Immature natural killer cell (primary cell): ENCODE data around the gene SLX4IP. TPM values are rescaled to one million over a fixed set of nuclear protein-coding genes. Genes with fewer than 3 reads are reported as not detected.
A peak's percentile ranks its signal among the peaks of the same experiment; 100 is the strongest.

ENCODE experiments used
- DNase-seq, 3 donors: peaks; one replicate each; pipeline ENCODE4 v3.0.0; 2022; ENCODE audit warnings: mixed read lengths in 1 of 3
- H3K27ac Mint-ChIP-seq, 6 donors: one replicate each; pipeline ENCODE4 v1.8.0; 2020; ENCODE audit warnings: mixed read lengths in 6 of 6, mild to moderate bottlenecking in 5 of 6, inconsistent platforms in 4 of 6, moderate library complexity in 3 of 6
- H3K27me3 Mint-ChIP-seq, 3 donors: one replicate each; pipeline ENCODE4 v1.8.0; 2020 to 2021; ENCODE audit warnings: low read depth in 3 of 3, mild to moderate bottlenecking in 3 of 3, mixed read lengths in 3 of 3, moderate library complexity in 3 of 3, inconsistent platforms in 1 of 3
- H3K36me3 Mint-ChIP-seq, 3 donors: one replicate each; pipeline ENCODE4 v1.8.0; 2020; ENCODE audit warnings: mixed read lengths in 3 of 3, inconsistent platforms in 2 of 3, mild to moderate bottlenecking in 2 of 3
- H3K4me1 Mint-ChIP-seq, 2 donors: one replicate each; pipeline ENCODE4 v1.8.0; 2020; ENCODE audit warnings: inconsistent platforms in 2 of 2, mild to moderate bottlenecking in 2 of 2, mixed read lengths in 2 of 2, moderate library complexity in 1 of 2
- H3K4me3 Mint-ChIP-seq, 5 donors: one replicate each; pipeline ENCODE4 v1.8.0; 2020; ENCODE audit warnings: mild to moderate bottlenecking in 5 of 5, mixed read lengths in 5 of 5, inconsistent platforms in 3 of 5, moderate library complexity in 3 of 5
- H3K9me3 Mint-ChIP-seq, 6 donors: one replicate each; pipeline ENCODE4 v1.8.0; 2020; ENCODE audit warnings: mild to moderate bottlenecking in 6 of 6, mixed read lengths in 6 of 6, inconsistent platforms in 4 of 6, moderate library complexity in 3 of 6
- polyA plus RNA-seq, 3 donors: library from polyadenylated mRNA; unstranded; fragments of 300-500 nt; fragmentation: Illumina TruSeq; gene quantifications; one replicate each; pipeline ENCODE4 v1.2.3, GENCODE V29; 2021

Gene SLX4IP
- polyA plus RNA-seq, 3 donors from 2014 or later: 0.52 to 1.6 (median 0.75) TPM

- Mint-ChIP-seq H3K4me3 (no peak overlapping the region), H3K36me3 (peaks cover 0 to 9% (median 0%) of the 10 kb centered on the region in 3 donors), H3K27me3 (peaks cover 0 to 5% (median 2%) of the 10 kb centered on the region in 3 donors), H3K4me1 (no peaks in the 10 kb centered on the region), H3K27ac (no peak overlapping the region), H3K9me3 (no peaks in the 10 kb centered on the region)
- no peak for DNase-seq
Observed at GRCh38 chr20:10653599-10654249, 218.6 kb downstream of the SLX4IP start.

DNA sequence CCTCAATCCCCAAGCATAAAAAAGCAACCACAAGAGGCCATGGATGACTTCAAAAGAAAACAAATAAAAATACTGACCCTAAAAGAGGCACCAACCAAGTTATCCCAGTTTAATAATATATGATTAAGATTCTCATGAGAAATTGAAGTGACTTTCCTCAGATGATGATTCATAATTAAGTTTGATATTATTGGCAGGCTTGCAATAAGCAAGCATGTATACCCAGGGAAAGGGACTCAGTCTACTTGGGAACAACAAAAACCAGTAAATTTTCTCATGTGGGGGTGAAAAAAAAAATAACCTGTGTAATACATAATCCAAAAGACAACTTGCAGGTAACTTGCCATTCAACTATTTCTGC, 219.1 kb downstream of the SLX4IP start:
- Mint-ChIP-seq H3K27ac (no peak overlapping the region), H3K9me3 (no peaks in the 10 kb centered on the region), H3K4me3 (no peak overlapping the region), H3K4me1 (no peaks in the 10 kb centered on the region), H3K36me3 (peaks cover 0 to 7% (median 0%) of the 10 kb centered on the region in 3 donors), H3K27me3 (peaks cover 0 to 5% (median 2%) of the 10 kb centered on the region in 3 donors)
- no peak for DNase-seq

- no peak for DNase-seq
- Mint-ChIP-seq H3K27me3 (peaks cover 0 to 5% (median 2%) of the 10 kb centered on the region in 3 donors), H3K4me1 (no peaks in the 10 kb centered on the region), H3K27ac (no peak overlapping the region), H3K36me3 (peaks cover 0 to 7% (median 0%) of the 10 kb centered on the region in 3 donors), H3K4me3 (no peak overlapping the region), H3K9me3 (no peaks in the 10 kb centered on the region)
Observed at GRCh38 chr20:10654630-10655029, 219.5 kb downstream of the SLX4IP start.

DNA sequence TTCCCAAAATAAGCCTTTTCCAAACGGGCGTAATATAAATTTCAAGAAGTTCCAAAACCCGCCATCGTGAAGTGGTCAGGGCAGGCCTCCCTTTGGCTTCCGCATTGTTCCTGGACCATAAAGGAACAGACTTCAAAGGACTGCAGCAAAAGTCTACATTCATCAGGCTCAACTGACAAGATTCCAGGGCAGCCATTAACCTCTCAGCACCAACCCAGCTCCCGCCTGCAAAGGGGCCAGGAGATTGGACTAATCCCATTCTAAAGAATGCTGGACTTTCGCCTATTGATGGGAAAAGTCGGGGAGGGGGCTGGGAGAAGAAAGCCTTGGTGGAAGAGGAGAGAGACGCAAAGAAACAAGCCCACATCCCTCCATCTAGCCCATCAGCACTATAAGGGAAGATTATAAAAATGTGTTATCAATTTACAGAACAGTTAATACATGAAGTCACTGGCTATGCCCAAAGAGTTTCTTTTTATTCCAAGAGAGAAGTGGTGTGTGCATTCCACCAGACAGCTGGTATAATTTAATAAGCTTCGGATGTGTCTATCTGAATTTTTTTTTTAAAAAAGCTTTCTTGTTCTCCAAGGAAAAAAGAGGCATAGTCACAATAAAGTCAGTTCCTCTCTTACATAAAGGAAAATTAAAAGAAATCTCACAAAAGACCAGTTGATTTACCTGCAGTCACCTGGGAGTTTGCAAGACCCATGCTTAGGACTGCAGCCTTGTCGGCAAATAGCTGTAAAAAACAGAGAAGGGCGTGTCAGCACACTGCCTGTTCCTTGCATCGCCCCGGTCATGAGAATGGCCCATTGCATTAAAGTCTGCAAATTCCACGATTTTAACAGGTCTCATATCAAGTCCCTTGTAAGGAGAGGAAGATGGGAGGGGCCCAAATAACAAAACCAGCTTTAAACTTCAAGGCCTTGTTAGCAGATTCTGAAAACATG, 220.9 kb downstream of the SLX4IP start:
- H3K4me3 Mint-ChIP-seq: no peak overlapping the region
- H3K27me3 Mint-ChIP-seq: peaks cover 0 to 6% (median 5%) of the 10 kb centered on the region in 3 donors
- no peaks in the 10 kb centered on the region for H3K9me3 Mint-ChIP-seq
- H3K27ac Mint-ChIP-seq: no peak overlapping the region
- H3K4me1 Mint-ChIP-seq: no peaks in the 10 kb centered on the region
- no peak for DNase-seq
- peaks cover 0 to 7% (median 0%) of the 10 kb centered on the region in 3 donors for H3K36me3 Mint-ChIP-seq

GRCh38 chr20:10657453-10657852, 222.3 kb downstream of the SLX4IP start:
- Mint-ChIP-seq H3K27ac (no peak overlapping the region), H3K4me3 (no peak overlapping the region), H3K27me3 (peaks cover 0 to 9% (median 2%) of the 10 kb centered on the region in 3 donors), H3K4me1 (no peaks in the 10 kb centered on the region), H3K36me3 (peaks cover 0 to 13% (median 0%) of the 10 kb centered on the region in 3 donors), H3K9me3 (no peaks in the 10 kb centered on the region)
- DNase-seq: no peak

DNA sequence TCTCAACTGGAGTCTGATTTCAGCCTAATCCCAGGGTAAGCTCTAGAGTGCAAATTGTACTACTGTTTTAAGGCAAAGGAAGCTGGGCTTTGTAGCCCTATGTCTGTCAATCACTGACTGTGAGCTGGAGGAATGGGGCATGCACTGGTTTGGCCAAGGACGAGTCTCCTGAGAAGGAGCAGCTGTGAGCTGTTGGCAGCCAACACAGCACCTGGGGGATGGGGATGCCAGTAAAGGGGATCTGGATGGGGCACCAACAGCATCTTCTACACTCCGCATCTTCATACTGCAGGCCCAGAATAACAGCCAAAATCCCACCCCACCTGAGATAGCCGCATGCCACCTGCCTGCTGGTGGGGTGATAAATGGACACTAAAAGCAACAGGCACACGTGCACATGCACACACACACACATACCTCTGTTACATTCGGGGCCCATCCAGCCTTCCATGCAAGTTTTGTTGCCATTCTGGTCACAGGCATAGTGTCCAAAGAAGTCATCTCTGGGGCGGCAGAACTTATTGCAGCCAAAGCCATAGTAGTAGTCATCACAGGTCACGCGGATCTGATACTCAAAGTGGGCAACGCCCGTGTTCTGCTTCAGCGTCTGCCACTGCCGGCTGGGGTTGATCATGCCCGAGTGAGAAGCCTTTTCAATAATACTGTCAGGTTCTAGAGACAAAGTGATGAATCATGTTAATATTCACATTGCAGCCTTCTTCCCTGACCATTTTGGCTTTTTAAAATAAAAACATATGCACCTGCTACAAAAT, 223.1 kb downstream of the SLX4IP start:
- Mint-ChIP-seq H3K9me3 (no peaks in the 10 kb centered on the region), H3K27me3 (peaks cover 0 to 9% (median 2%) of the 10 kb centered on the region in 3 donors), H3K4me3 (no peak overlapping the region), H3K36me3 (peaks cover 0 to 13% (median 0%) of the 10 kb centered on the region in 3 donors), H3K4me1 (no peaks in the 10 kb centered on the region), H3K27ac (peak overlapping the region in 1 of 6 donors; percentile 47)
- no peak for DNase-seq

GRCh38 chr20:10658876-10659632, 223.9 kb downstream of the SLX4IP start:
- no peak overlapping the region for H3K4me3 Mint-ChIP-seq
- H3K9me3 Mint-ChIP-seq: no peaks in the 10 kb centered on the region
- no peaks in the 10 kb centered on the region for H3K4me1 Mint-ChIP-seq
- H3K36me3 Mint-ChIP-seq: peaks cover 0 to 13% (median 0%) of the 10 kb centered on the region in 3 donors
- peaks cover under 1 to 9% (median 4%) of the 10 kb centered on the region in 3 donors for H3K27me3 Mint-ChIP-seq
- DNase-seq: no peak
- H3K27ac Mint-ChIP-seq: no peak overlapping the region

- H3K9me3 Mint-ChIP-seq: no peaks in the 10 kb centered on the region
- no peaks in the 10 kb centered on the region for H3K4me1 Mint-ChIP-seq
- DNase-seq: no peak
- H3K27ac Mint-ChIP-seq: no peak overlapping the region
- H3K36me3 Mint-ChIP-seq: peaks cover 0 to 13% (median 0%) of the 10 kb centered on the region in 3 donors
- no peak overlapping the region for H3K4me3 Mint-ChIP-seq
- peaks cover 2 to 9% (median 5%) of the 10 kb centered on the region in 3 donors for H3K27me3 Mint-ChIP-seq
Observed at GRCh38 chr20:10659651-10660601, 224.8 kb downstream of the SLX4IP start.

DNA sequence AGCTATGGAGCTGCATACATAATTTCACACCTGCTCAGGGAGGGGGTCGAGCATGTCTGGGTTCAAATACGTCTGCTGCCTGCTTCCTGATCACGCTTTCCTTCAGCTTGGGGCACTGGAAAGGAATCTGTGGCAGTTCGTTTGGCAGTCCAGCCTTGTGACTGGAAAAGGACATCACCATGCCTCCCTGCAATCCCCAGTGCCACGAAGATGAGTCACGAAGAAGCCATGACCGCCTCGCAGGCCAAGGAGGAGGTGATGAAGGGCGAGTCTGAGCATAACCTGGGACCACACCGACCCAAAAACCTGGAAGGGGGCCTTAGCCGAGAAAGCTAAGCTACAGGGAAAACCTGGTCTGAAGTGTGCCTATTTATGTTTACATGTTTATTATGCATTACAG, 225.6 kb downstream of the SLX4IP start:
- no peak overlapping the region for H3K4me3 Mint-ChIP-seq

GRCh38 chr20:10661261-10661660, 226.2 kb downstream of the SLX4IP start:
- Mint-ChIP-seq H3K27ac (no peak overlapping the region), H3K4me3 (no peak overlapping the region), H3K4me1 (no peaks in the 10 kb centered on the region), H3K36me3 (peaks cover 0 to 13% (median 0%) of the 10 kb centered on the region in 3 donors), H3K27me3 (peaks cover 2 to 7% (median 5%) of the 10 kb centered on the region in 3 donors), H3K9me3 (no peaks in the 10 kb centered on the region)
- no peak for DNase-seq

More for the DNA sequence above, 225.6 kb downstream of the SLX4IP start:
- Mint-ChIP-seq H3K27ac (no peak overlapping the region), H3K36me3 (peaks cover 0 to 13% (median 0%) of the 10 kb centered on the region in 3 donors), H3K9me3 (no peaks in the 10 kb centered on the region), H3K27me3 (peaks cover 2 to 9% (median 5%) of the 10 kb centered on the region in 3 donors), H3K4me1 (no peaks in the 10 kb centered on the region)
- no peak for DNase-seq

DNA sequence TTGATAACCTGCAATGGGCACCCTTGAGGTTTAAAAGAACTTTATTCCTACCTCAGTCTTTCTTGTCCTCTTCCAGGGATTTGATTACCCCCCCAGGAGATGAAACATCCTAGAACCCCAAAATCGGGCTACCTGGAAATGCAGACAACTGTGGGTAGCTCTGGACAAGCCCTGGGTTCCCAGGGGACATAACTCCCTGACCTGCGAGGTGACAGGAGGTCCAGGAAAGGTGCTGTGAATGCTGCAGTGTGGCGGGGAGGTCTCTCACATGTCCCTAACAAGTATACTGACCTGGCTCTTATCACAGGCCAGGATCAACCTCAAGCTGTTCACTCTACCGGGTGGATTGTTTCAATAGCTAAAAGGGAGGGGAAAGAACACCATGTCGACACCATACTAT, 227.0 kb downstream of the SLX4IP start:
- Mint-ChIP-seq H3K4me1 (no peaks in the 10 kb centered on the region), H3K9me3 (no peaks in the 10 kb centered on the region), H3K4me3 (no peak overlapping the region), H3K27ac (no peak overlapping the region), H3K36me3 (peaks cover 0 to 13% (median 0%) of the 10 kb centered on the region in 3 donors), H3K27me3 (peaks cover 2 to 7% (median 3%) of the 10 kb centered on the region in 3 donors)
- DNase-seq: no peak
